ENCODE results near the gene CYB5R4.
"Not testable (repeated sequence)": the region's sequence is repeated elsewhere in the genome, so short reads cannot be mapped to it uniquely, and the experiment has no call there.

The CYB5R4 gene

GRCh38 chr6:83911278-83911677 is 51.8 kb downstream of the CYB5R4 start:
- DNase-seq (ENCODE audit: low read depth in 2 of 2) = no peak

GRCh38 chr6:83914953-83915352 is 55.5 kb downstream of the CYB5R4 start:
- no peak for DNase-seq (ENCODE audit: low read depth in 2 of 2)

- DNase-seq (ENCODE audit: low read depth in 2 of 2) = no peak
Observed at GRCh38 chr6:83917001-83917400, 57.5 kb downstream of the CYB5R4 start.

- DNase-seq (ENCODE audit: low read depth in 2 of 2) = no peak
Observed at GRCh38 chr6:83920017-83920416, 60.5 kb downstream of the CYB5R4 start.

GRCh38 chr6:83921315-83921714 is 61.8 kb downstream of the CYB5R4 start:
- DNase-seq (ENCODE audit: low read depth in 2 of 2) = no peak

- no peak for DNase-seq (ENCODE audit: low read depth in 2 of 2)
Observed at GRCh38 chr6:83927470-83927869, 68.0 kb downstream of the CYB5R4 start.

- no peak for DNase-seq (ENCODE audit: low read depth in 2 of 2)
Observed at GRCh38 chr6:83928286-83928685, 68.8 kb downstream of the CYB5R4 start.

GRCh38 chr6:83946201-83946833 is 86.8 kb downstream of the CYB5R4 start:
- DNase-seq (ENCODE audit: low read depth in 2 of 2) = not testable (repeated sequence)

- DNase-seq (ENCODE audit: low read depth in 2 of 2) = not testable (repeated sequence)
Observed at GRCh38 chr6:83947983-83948382, 88.5 kb downstream of the CYB5R4 start.

- DNase-seq (ENCODE audit: low read depth in 2 of 2) = no peak
Observed at GRCh38 chr6:83948851-83949250, 89.4 kb downstream of the CYB5R4 start.

- not testable (repeated sequence) for DNase-seq (ENCODE audit: low read depth in 2 of 2)
Observed at GRCh38 chr6:83951423-83951822, 91.9 kb downstream of the CYB5R4 start.

- no peak for DNase-seq (ENCODE audit: low read depth in 2 of 2)
Observed at GRCh38 chr6:83952830-83953229, 93.3 kb downstream of the CYB5R4 start.

- DNase-seq (ENCODE audit: low read depth in 2 of 2) = no peak
Observed at GRCh38 chr6:83954371-83954770, 94.9 kb downstream of the CYB5R4 start.

GRCh38 chr6:83958241-83958685 is 98.8 kb downstream of the CYB5R4 start:
- DNase-seq (ENCODE audit: low read depth in 2 of 2) = no peak

- no peak for DNase-seq (ENCODE audit: low read depth in 2 of 2)
Observed at GRCh38 chr6:83960664-83961063, 101.2 kb downstream of the CYB5R4 start.

- DNase-seq (ENCODE audit: low read depth in 2 of 2) = no peak
Observed at GRCh38 chr6:83962582-83962981, 103.1 kb downstream of the CYB5R4 start.

GRCh38 chr6:83966539-83966938 is 107.0 kb downstream of the CYB5R4 start:
- DNase-seq (ENCODE audit: low read depth in 2 of 2) = no peak

GRCh38 chr6:83970582-83970981 is 111.1 kb downstream of the CYB5R4 start:
- no peak for DNase-seq (ENCODE audit: low read depth in 2 of 2)

GRCh38 chr6:83974409-83975050 is 115.0 kb downstream of the CYB5R4 start:
- no peak for DNase-seq (ENCODE audit: low read depth in 2 of 2)

GRCh38 chr6:83976037-83976755 is 116.7 kb downstream of the CYB5R4 start:
- DNase-seq (ENCODE audit: low read depth in 2 of 2) = no peak

- DNase-seq (ENCODE audit: low read depth in 2 of 2) = no peak
Observed at GRCh38 chr6:83976871-83977270, 117.4 kb downstream of the CYB5R4 start.

- DNase-seq (ENCODE audit: low read depth in 2 of 2) = no peak
Observed at GRCh38 chr6:83978324-83978734, 118.8 kb downstream of the CYB5R4 start.

- DNase-seq (ENCODE audit: low read depth in 2 of 2) = no peak
Observed at GRCh38 chr6:83978997-83979396, 119.5 kb downstream of the CYB5R4 start.

Data from stimulated activated CD4-positive, alpha-beta T cell treated with anti-CD3 and anti-CD28 coated beads, Interleukin-12 subunit alpha, Interleukin-12 subunit beta, amount 100 ng/mL, for 24 hours (primary cell).